GM12801 (cell line): ENCODE data around the gene BTRC.

Source experiments
- CTCF ChIP-seq: IDR thresholded peaks from one replicate; pipeline ENCODE4 v1.5.1; 2011; ENCODE audit warnings: control low read depth; ENCODE audit not compliant: insufficient read length; ENCODE audit errors: extremely low read depth

The BTRC gene

GRCh38 chr10:101545898-101546297 is 191.9 kb downstream of the BTRC start:
- TF ChIP-seq CTCF = no peak

- TF ChIP-seq CTCF = no peak
Observed at GRCh38 chr10:101550965-101551364, 197.0 kb downstream of the BTRC start.

GRCh38 chr10:101552442-101552841 is 198.5 kb downstream of the BTRC start:
- no peak for TF ChIP-seq CTCF

- TF ChIP-seq CTCF = no peak
Observed at GRCh38 chr10:101557541-101557940, 203.6 kb downstream of the BTRC start.

- TF ChIP-seq CTCF = no peak
Observed at GRCh38 chr10:101558204-101558603, 204.2 kb downstream of the BTRC start.

GRCh38 chr10:101558671-101559595 is 205.0 kb downstream of the BTRC start:
- no peak for TF ChIP-seq CTCF

GRCh38 chr10:101559596-101560297 is 205.8 kb downstream of the BTRC start:
- TF ChIP-seq CTCF = no peak
